Osteoblast (primary cell): ENCODE data around the gene BICD1. TPM values are rescaled to one million over a fixed set of nuclear protein-coding genes. Genes with fewer than 3 reads are reported as not detected.

Experiments
- DNase-seq: peaks from one replicate; pipeline ENCODE4 v3.0.0; 2011; ENCODE audit warnings: low spot score, mixed read lengths; ENCODE audit not compliant: insufficient read length; ENCODE audit errors: missing footprints
- H2AFZ ChIP-seq: 2 replicates; pipeline ENCODE4 v1.6.0; 2011; ENCODE audit warnings: mild to moderate bottlenecking, low read length
- H3K27ac ChIP-seq: 2 replicates; pipeline ENCODE4 v1.5.1; 2011; ENCODE audit warnings: mild to moderate bottlenecking, low read depth, low read length, moderate library complexity
- H3K27me3 ChIP-seq: 2 replicates; pipeline ENCODE4 v1.6.0; 2012; ENCODE audit warnings: mild to moderate bottlenecking, control low read depth, inconsistent platforms, low read length, moderate library complexity; ENCODE audit not compliant: insufficient read depth
- H3K36me3 ChIP-seq: 2 replicates; pipeline ENCODE4 v1.5.1; 2011; ENCODE audit warnings: mild to moderate bottlenecking, low read length, control low read depth, moderate library complexity; ENCODE audit not compliant: insufficient read depth
- H3K4me1 ChIP-seq: 2 replicates; pipeline ENCODE4 v1.5.1; 2011; ENCODE audit warnings: mild to moderate bottlenecking, low read length, control low read depth, moderate library complexity; ENCODE audit not compliant: insufficient read depth
- H3K4me2 ChIP-seq: 2 replicates; pipeline ENCODE4 v1.6.0; 2011; ENCODE audit warnings: mild to moderate bottlenecking, low read length; ENCODE audit not compliant: insufficient read depth
- H3K4me3 ChIP-seq: fragments of 200-600 bp; sonication (generic); 3 replicates; pipeline ENCODE4 v1.5.1; 2012; ENCODE audit warnings: mild to moderate bottlenecking, low read length, inconsistent platforms; ENCODE audit not compliant: insufficient read depth
- H3K79me2 ChIP-seq: 2 replicates; pipeline ENCODE4 v1.6.0; 2012; ENCODE audit warnings: mild to moderate bottlenecking, low read length, control low read depth, inconsistent platforms; ENCODE audit not compliant: insufficient read depth
- H3K9me3 ChIP-seq: 2 replicates; pipeline ENCODE4 v1.5.1; 2011; ENCODE audit warnings: low read depth, low read length, control low read depth
- H4K20me1 ChIP-seq: 2 replicates; pipeline ENCODE4 v1.6.0; 2012; ENCODE audit warnings: mild to moderate bottlenecking, low read length, control low read depth; ENCODE audit not compliant: insufficient read depth
- CTCF ChIP-seq: IDR thresholded peaks from 2 replicates; pipeline ENCODE4 v1.5.1; 2011; ENCODE audit warnings: mild to moderate bottlenecking, low read depth, low read length, moderate library complexity; ENCODE audit errors: extremely low read depth
- total RNA-seq: library from RNA; depleted of rRNA; stranded (reverse); fragments of >200 nt; gene quantifications from 2 replicates; pipeline ENCODE4 v1.2.3, GENCODE V29; 2012

Gene BICD1
- total RNA-seq, 1 donor: 21.0 TPM

- peak overlapping the region; percentile 11 for H3K4me2 ChIP-seq
- H3K9me3 ChIP-seq: no peaks in the 10 kb centered on the region
- no peak overlapping the region for H2AFZ ChIP-seq
- TF ChIP-seq CTCF: no peak
- H3K27ac ChIP-seq: no peak overlapping the region
- no peak for DNase-seq
- H3K36me3 ChIP-seq: no peaks in the 10 kb centered on the region
- H3K79me2 ChIP-seq: no peaks in the 10 kb centered on the region
- H3K27me3 ChIP-seq: no peaks in the 10 kb centered on the region
- no peak overlapping the region for H3K4me3 ChIP-seq
- no peaks in the 10 kb centered on the region for H4K20me1 ChIP-seq
- peaks cover 8% of the 10 kb centered on the region for H3K4me1 ChIP-seq
Measured at GRCh38 chr12:32083489-32083888, 23.2 kb upstream of the BICD1 start.

GRCh38 chr12:32084017-32084688 lies 22.5 kb upstream of the BICD1 start:
- Histone ChIP-seq H3K27ac (no peak overlapping the region), H4K20me1 (no peaks in the 10 kb centered on the region), H3K9me3 (no peaks in the 10 kb centered on the region), H3K4me3 (no peak overlapping the region), H3K36me3 (no peaks in the 10 kb centered on the region), H2AFZ (no peak overlapping the region), H3K27me3 (no peaks in the 10 kb centered on the region), H3K4me2 (no peak overlapping the region), H3K79me2 (no peaks in the 10 kb centered on the region), H3K4me1 (peaks cover 8% of the 10 kb centered on the region)
- no peak for TF ChIP-seq CTCF
- no peak for DNase-seq

GRCh38 chr12:32084753-32085152 lies 21.9 kb upstream of the BICD1 start:
- Histone ChIP-seq H3K27me3 (no peaks in the 10 kb centered on the region), H3K9me3 (no peaks in the 10 kb centered on the region), H3K4me1 (peaks cover 8% of the 10 kb centered on the region), H3K4me2 (no peak overlapping the region), H3K79me2 (no peaks in the 10 kb centered on the region), H3K27ac (no peak overlapping the region), H3K4me3 (no peak overlapping the region), H2AFZ (no peak overlapping the region), H3K36me3 (no peaks in the 10 kb centered on the region), H4K20me1 (no peaks in the 10 kb centered on the region)
- peak; percentile 6 for TF ChIP-seq CTCF
- DNase-seq: no peak

- no peak overlapping the region for H3K4me3 ChIP-seq
- H3K9me3 ChIP-seq: no peaks in the 10 kb centered on the region
- no peak for DNase-seq
- no peak overlapping the region for H3K4me2 ChIP-seq
- no peaks in the 10 kb centered on the region for H3K36me3 ChIP-seq
- no peaks in the 10 kb centered on the region for H3K27me3 ChIP-seq
- TF ChIP-seq CTCF: no peak
- no peaks in the 10 kb centered on the region for H4K20me1 ChIP-seq
- H3K27ac ChIP-seq: no peak overlapping the region
- peaks cover 8% of the 10 kb centered on the region for H3K4me1 ChIP-seq
- H3K79me2 ChIP-seq: no peaks in the 10 kb centered on the region
- no peak overlapping the region for H2AFZ ChIP-seq
Measured at GRCh38 chr12:32087306-32087705, 19.3 kb upstream of the BICD1 start.
